Ishikawa (cell line): ENCODE measurements around the gene CHEK2.

ENCODE experiments used
- CREB1 ChIP-seq: IDR thresholded peaks from 2 replicates; pipeline ENCODE4 v1.6.1; 2012; ENCODE audit warnings: low read depth
- EGR1 ChIP-seq: IDR thresholded peaks from 2 replicates; pipeline ENCODE4 v1.6.1; 2012
- RAD21 ChIP-seq: IDR thresholded peaks from 2 replicates; pipeline ENCODE4 v1.6.1; 2012; ENCODE audit warnings: low read depth
- YY1 ChIP-seq: IDR thresholded peaks from 2 replicates; pipeline ENCODE4 v1.6.1; 2012; ENCODE audit warnings: low read depth
- TF ChIP-seq, protein P1 (sequence below): IDR thresholded peaks from 2 replicates; pipeline ENCODE4 v1.6.1; 2012; ENCODE audit warnings: low read depth, mild to moderate bottlenecking
- TF ChIP-seq, protein P2 (sequence below): IDR thresholded peaks from 2 replicates; pipeline ENCODE4 v1.6.1; 2012

DNA sequence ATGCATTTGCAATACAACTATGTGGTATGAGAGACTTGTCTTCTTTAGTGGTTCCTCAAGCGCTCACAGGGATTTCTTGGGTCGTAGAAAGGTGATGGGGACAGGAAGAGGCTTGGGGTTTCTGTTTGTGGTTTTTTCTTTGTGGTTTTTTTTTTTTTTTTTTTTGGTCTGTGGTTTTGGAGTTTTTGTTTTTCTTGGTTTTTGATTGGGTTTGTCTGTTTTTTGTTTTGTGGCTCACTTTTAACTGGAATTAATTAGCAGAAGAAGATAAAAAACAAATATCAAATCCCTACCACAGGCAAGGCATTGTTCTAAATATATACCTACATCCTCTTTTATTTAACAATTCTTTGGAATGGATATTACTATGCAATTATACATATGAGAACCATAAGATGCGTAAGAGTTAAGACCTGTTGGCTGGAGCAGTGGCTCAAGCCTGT, 67.5 kb downstream of the CHEK2 start:
- TF ChIP-seq EGR1, result no peak
- no peak for TF ChIP-seq RAD21
- TF ChIP-seq, protein P1, sequence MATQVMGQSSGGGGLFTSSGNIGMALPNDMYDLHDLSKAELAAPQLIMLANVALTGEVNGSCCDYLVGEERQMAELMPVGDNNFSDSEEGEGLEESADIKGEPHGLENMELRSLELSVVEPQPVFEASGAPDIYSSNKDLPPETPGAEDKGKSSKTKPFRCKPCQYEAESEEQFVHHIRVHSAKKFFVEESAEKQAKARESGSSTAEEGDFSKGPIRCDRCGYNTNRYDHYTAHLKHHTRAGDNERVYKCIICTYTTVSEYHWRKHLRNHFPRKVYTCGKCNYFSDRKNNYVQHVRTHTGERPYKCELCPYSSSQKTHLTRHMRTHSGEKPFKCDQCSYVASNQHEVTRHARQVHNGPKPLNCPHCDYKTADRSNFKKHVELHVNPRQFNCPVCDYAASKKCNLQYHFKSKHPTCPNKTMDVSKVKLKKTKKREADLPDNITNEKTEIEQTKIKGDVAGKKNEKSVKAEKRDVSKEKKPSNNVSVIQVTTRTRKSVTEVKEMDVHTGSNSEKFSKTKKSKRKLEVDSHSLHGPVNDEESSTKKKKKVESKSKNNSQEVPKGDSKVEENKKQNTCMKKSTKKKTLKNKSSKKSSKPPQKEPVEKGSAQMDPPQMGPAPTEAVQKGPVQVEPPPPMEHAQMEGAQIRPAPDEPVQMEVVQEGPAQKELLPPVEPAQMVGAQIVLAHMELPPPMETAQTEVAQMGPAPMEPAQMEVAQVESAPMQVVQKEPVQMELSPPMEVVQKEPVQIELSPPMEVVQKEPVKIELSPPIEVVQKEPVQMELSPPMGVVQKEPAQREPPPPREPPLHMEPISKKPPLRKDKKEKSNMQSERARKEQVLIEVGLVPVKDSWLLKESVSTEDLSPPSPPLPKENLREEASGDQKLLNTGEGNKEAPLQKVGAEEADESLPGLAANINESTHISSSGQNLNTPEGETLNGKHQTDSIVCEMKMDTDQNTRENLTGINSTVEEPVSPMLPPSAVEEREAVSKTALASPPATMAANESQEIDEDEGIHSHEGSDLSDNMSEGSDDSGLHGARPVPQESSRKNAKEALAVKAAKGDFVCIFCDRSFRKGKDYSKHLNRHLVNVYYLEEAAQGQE, result no peak
- no peak for TF ChIP-seq CREB1
- no peak for TF ChIP-seq YY1
- TF ChIP-seq, protein P2, sequence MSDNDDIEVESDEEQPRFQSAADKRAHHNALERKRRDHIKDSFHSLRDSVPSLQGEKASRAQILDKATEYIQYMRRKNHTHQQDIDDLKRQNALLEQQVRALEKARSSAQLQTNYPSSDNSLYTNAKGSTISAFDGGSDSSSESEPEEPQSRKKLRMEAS, result no peak
